ENCODE data around the gene CSGALNACT2. TPM values are rescaled to one million over a fixed set of nuclear protein-coding genes. Genes with fewer than 3 reads are reported as not detected.

Gene CSGALNACT2
- total RNA-seq, 1 experiment from 2014 or later: 22.3 TPM

GRCh38 chr10:43174969-43175368 is 36.7 kb downstream of the CSGALNACT2 start:
- DNase-seq (ENCODE audit: low read depth, low spot score) (no peak), ATAC-seq (no peak)
- BruUV-seq (replicated peaks): no TSS peak
- POLR2A ChIA-PET: no interaction called here
- Histone ChIP-seq H3K4me3 (ENCODE audit: low read depth in 2 of 2, low read length in 2 of 2) (no peak overlapping the region), H3K27ac (ENCODE audit: low read length) (no peak overlapping the region), H3K36me3 (ENCODE audit: control insufficient read depth, insufficient read depth, low read length) (no peaks in the 10 kb centered on the region; the same call in 1 of the 2 replicates), H3K9me3 (ENCODE audit: control insufficient read depth, insufficient read depth, low read depth, low read length) (no peaks in the 10 kb centered on the region), H3K27me3 (ENCODE audit: control insufficient read depth, insufficient read depth, low read length) (no peaks in the 10 kb centered on the region), H3K4me1 (ENCODE audit: control insufficient read depth, insufficient read depth, low read length) (no peaks in the 10 kb centered on the region)
- intact Hi-C loops (cut with micrococcal nuclease; ENCODE audit: unreplicated experiment) (no loop called here), in situ Hi-C loops (cut with HindIII; ENCODE audit: low pct_unique_long_range_greater_than_20kb, low sequenced_read_pairs) (no loop called here)
- TF ChIP-seq POLR2AphosphoS5 (IDR thresholded peaks at IDR 0.05; ENCODE audit: low read depth, low read length) (no peak), CTCF (IDR thresholded peaks at IDR 0.05) (no peak), TCF7L2 (IDR thresholded peaks at IDR 0.05; ENCODE audit: low read depth, low read length) (no peak), REST (IDR thresholded peaks at IDR 0.05; ENCODE audit: insufficient read depth in 1 of 2, low read depth in 2 of 2, low read length in 1 of 2) (no peak), SIN3A (IDR thresholded peaks at IDR 0.05; ENCODE audit: borderline replicate concordance, insufficient read depth, low read depth, low read length) (no peak)
- CTCF ChIA-PET: interaction anchor here (0.7 kb wide), 1 partner anchor 82 kb away, joined by 3 read pairs; no protein-coding TSS in a partner anchor

GRCh38 chr10:43176271-43176670 is 38.0 kb downstream of the CSGALNACT2 start:
- no peaks in the 10 kb centered on the region for H3K27me3 ChIP-seq (ENCODE audit: control insufficient read depth, insufficient read depth, low read length)
- ATAC-seq (no peak), DNase-seq (ENCODE audit: low read depth, low spot score) (no peak)
- in situ Hi-C loops (cut with HindIII; ENCODE audit: low pct_unique_long_range_greater_than_20kb, low sequenced_read_pairs) (no loop called here), intact Hi-C loops (cut with micrococcal nuclease; ENCODE audit: unreplicated experiment) (no loop called here)
- ChIA-PET CTCF (no interaction called here), POLR2A (no interaction called here)
- TF ChIP-seq POLR2AphosphoS5 (IDR thresholded peaks at IDR 0.05; ENCODE audit: low read depth, low read length) (no peak), REST (IDR thresholded peaks at IDR 0.05; ENCODE audit: insufficient read depth in 1 of 2, low read depth in 2 of 2, low read length in 1 of 2) (no peak), CTCF (IDR thresholded peaks at IDR 0.05) (no peak), SIN3A (IDR thresholded peaks at IDR 0.05; ENCODE audit: borderline replicate concordance, insufficient read depth, low read depth, low read length) (no peak), TCF7L2 (IDR thresholded peaks at IDR 0.05; ENCODE audit: low read depth, low read length) (no peak)
- no peaks in the 10 kb centered on the region for H3K4me1 ChIP-seq (ENCODE audit: control insufficient read depth, insufficient read depth, low read length)
- no peak overlapping the region for H3K4me3 ChIP-seq (ENCODE audit: low read depth in 2 of 2, low read length in 2 of 2)
- no peak overlapping the region for H3K27ac ChIP-seq (ENCODE audit: low read length)
- no peaks in the 10 kb centered on the region; the same call in 1 of the 2 replicates for H3K36me3 ChIP-seq (ENCODE audit: control insufficient read depth, insufficient read depth, low read length)
- no TSS peak for BruUV-seq (replicated peaks)
- no peaks in the 10 kb centered on the region for H3K9me3 ChIP-seq (ENCODE audit: control insufficient read depth, insufficient read depth, low read depth, low read length)

Measured in Panc1 (cell line).